Effector CD4-positive, alpha-beta T cell (primary cell): ENCODE data around the gene PCF11.
A peak's percentile ranks its signal among the peaks of the same experiment; 100 is the strongest.
"Not testable (repeated sequence)": the region's sequence is repeated elsewhere in the genome, so short reads cannot be mapped to it uniquely, and the experiment has no call there.

Experiments used
- DNase-seq: peaks from one replicate; pipeline ENCODE4 v3.0.0-alpha.2; 2020
- total RNA-seq: gene quantifications from one replicate; lab custom pipeline; 2026; lab: John Stamatoyannopoulos, UW

The PCF11 gene
- total RNA-seq = 337 reads per million, percentile 96 among the genes with 10 or more reads in this experiment

GRCh38 chr11:83156996-83157593, at the start of gene PCF11:
Gene PCF11 (plus strand): TSS chr11:83157131. CDS start chr11:83157440, 309 bp downstream.
- DNase-seq = no peak

DNA sequence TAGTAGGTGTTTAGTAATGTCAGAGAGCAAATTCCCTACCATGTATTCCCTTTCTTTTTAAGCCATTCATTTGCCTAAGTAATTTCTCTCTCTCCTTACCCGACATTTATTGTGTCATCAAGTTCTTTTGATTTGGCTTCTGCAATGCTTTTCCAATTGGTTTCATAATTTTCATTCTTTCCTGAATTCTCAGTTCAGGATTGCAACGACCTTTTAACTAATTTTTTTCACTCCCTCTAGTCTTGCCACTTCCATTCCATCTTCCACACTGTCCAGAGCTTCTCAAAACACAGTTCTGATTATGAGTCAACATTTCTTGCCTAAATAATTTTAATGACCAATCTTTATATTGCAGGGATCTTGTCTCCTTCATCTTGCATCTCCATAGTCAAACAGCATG, 44.0 kb upstream of the PCF11 start:
- DNase-seq = no peak

GRCh38 chr11:83115026-83115425, 41.9 kb upstream of the PCF11 start:
- DNase-seq = no peak

- DNase-seq = no peak
Measured at GRCh38 chr11:83115551-83115950, 41.4 kb upstream of the PCF11 start.

DNA sequence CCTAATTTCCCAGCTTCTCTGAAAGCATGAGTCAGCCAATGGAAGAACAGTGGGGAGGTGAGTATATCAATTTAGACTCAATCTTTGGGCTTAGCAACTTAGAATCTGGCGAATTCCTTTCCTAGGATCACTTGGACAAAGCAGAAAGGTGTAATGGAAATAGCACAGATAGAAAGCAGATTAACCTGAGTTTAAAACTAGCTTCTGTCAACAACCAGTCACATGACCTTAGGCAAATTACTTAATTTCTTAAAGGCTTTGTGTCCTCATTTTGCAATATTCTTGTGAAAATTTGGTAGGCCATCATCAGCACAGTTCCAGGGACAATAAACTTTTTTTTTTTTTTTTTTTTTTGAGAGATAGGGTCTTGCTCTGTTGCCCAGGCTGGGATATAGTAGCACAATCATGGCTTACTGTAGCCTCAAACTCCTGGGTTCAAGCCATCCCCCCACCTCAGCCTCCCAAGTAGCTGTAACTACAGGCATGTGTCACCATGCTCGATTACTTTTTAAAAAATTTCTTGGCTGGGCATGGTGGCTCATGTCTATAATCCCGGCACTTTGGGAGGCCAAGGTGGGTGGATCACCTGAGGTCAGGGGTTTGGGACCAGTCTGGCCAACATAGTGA, 40.8 kb upstream of the PCF11 start:
- DNase-seq = no peak

DNA sequence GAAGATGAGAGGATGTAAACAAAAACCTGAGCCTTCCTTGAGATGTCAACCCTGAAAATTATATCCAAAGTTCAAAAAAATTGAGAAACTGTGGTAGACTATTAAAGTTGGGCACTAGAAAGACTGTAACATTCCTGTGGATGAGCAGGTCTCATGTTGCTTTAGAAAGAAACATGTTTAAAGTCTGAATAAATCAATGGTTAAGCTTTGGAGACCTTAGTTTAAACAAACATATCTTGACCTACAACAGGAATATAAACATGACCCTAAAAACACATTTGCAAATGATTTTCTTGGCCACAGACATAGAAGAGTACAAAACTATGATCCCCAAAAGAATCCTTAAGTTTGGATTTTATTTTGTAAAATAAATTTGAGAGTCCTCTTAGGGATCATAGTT, 38.1 kb upstream of the PCF11 start:
- DNase-seq = no peak

- no peak for DNase-seq
Measured at GRCh38 chr11:83119216-83119615, 37.7 kb upstream of the PCF11 start.

- DNase-seq = no peak
Measured at GRCh38 chr11:83120327-83120726, 36.6 kb upstream of the PCF11 start.

GRCh38 chr11:83122050-83122449, 34.9 kb upstream of the PCF11 start:
- no peak for DNase-seq

DNA sequence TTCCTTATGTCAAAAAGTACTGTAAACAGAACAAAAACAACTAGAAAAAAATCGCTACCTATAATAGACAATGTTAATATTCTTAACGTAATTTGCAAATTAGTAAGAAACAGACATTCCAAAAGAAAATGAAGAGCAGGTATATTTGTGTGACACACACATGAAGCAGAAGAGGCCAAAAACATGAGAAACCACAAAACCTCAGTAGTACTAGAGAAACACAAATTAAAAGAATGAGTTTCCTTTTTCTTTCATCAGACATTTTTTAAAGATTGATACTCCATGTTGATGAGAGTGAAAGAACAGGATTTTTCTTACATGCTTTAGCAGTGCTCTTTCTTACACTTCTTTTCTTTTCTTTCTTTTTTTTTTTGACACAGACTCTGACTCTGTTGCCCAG, 34.2 kb upstream of the PCF11 start:
- DNase-seq = no peak

GRCh38 chr11:83124636-83125424, 32.1 kb upstream of the PCF11 start:
- DNase-seq = no peak

GRCh38 chr11:83125577-83125976, 31.4 kb upstream of the PCF11 start:
- DNase-seq = no peak

- no peak for DNase-seq
Measured at GRCh38 chr11:83127310-83127637, 29.7 kb upstream of the PCF11 start.

DNA sequence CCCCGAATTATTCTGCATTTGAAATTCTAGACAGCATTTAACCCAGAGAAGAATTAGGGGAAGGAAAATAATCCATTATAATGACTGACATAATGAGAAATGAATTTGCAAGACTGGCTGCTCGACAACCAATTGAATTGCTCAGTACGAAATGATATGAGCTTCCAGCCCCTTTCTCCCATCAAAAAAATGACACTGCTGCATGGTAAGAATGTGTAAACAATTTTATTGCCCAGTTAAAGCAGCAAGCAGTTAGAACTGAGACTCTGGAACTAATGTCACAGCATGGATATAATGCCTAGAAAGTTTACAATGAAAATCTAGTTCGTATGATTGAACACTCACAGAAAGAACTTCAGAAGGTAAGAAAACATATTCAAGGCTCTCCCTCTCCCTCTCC, 24.7 kb upstream of the PCF11 start:
- no peak for DNase-seq

GRCh38 chr11:83133266-83133665, 23.7 kb upstream of the PCF11 start:
- not testable (repeated sequence) for DNase-seq

GRCh38 chr11:83139310-83139709, 17.6 kb upstream of the PCF11 start:
- DNase-seq = no peak

DNA sequence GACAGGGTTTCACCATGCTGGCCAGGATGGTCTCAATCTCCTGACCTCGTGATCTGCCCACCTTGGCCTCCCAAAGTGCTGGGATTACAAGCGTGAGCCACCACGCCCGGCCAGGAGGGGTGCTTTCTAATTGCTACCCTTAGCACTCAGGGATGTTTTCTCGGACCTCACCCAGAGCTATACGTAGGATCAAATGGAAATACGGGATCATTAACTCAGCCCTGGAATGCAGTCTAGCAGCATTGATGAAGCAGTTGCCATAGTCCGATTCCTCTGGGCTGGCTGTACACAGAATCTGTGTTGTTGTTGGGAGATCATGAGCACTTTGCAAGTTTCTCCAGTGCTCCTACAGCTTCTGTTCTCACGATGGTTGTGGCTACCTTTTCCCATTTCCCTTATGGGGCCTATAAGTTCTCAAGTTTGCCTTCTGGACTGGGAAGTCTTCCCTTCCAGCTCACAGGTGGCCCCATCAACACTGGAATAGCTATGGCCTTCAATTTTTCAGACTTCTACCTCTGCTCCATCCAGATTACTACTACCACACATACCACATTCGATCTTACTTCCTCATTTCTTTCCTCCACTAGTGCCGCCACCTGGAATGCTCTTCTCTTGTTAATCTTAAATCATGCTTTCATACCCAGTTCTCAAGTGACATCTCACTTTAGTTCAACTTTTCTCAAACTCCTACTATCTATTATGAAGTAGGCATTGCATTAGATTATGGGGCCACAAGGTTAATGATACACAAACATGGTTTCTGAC, 16.1 kb upstream of the PCF11 start:
- DNase-seq = no peak

- no peak for DNase-seq
Measured at GRCh38 chr11:83147895-83148294, 9.0 kb upstream of the PCF11 start.

DNA sequence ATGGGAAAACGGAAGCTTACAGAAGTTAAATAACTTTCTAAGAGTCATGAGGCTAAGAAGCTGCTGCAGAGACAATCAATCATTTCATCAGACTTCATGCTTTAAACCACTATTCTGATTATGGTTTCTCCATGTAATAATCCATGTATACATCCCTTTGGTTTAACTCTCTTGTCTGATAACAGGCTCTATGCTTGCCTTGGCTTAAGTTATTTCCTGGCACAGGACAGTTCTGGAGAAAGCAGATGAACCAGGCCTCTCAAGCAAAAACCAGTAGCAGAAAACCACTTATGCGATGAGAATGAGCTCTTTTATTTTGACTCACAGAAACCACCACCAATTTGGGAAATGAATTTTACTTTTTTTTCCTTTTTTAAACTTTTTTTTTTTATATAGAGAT, 6.5 kb upstream of the PCF11 start:
- DNase-seq = no peak

DNA sequence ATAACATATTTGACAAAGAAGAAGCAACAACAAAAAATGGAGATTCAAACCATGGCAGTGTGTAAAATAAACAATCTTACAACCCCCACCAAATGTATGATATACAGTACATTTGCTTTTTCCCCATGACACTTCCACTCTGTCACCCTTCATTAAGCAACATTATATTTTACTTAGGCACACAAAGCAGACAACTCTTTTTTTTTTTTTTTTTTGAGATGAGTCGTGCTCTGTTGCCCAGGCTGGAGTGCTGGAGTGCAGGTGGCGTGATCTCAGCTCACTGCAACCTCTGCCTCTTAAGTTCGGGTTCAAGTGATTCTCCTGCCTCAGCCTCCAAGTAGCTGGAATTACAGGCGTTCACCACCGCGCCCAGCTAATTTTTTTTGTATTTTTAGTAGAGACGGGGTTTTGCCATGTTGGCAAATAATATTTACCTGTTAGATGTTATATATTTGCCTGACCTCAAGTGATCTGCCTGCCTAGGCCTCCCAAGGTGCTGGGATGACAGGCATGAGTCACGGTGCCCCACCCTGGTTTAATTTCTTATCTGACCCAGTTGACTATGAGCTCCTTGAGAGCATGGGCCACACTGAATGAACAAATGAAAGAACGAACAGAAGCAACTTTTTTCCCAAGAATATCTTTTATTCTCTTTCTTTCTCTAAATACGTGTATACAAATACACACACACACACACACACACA, 5.5 kb upstream of the PCF11 start:
- DNase-seq = no peak

DNA sequence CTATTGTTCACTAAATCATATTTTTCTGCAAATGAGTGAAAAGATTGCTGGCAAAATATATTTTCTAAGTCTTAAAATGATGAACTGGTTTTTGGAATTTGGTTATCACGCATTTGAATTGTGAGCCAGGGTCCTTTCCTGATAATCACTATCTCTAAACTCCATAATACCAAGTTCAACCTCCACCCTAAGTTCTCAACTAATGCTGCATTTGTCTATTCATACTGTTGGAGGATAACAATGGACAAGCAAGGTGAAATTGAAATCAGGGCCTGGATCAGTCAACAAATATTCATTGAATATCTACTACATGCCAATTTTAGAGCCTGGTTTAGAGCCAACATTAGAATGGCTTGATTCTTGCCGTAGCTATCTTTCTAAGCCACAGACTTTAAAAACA, 4.7 kb upstream of the PCF11 start:
- no peak for DNase-seq

- DNase-seq = no peak
Measured at GRCh38 chr11:83153764-83154163, 3.2 kb upstream of the PCF11 start.
